Measurements from ENCODE around the gene WDR35. TPM values are rescaled to one million over a fixed set of nuclear protein-coding genes. Genes with fewer than 3 reads are reported as not detected.

The WDR35 gene
- total RNA-seq, 1 experiment from 2014 or later = 16.7 TPM

DNA sequence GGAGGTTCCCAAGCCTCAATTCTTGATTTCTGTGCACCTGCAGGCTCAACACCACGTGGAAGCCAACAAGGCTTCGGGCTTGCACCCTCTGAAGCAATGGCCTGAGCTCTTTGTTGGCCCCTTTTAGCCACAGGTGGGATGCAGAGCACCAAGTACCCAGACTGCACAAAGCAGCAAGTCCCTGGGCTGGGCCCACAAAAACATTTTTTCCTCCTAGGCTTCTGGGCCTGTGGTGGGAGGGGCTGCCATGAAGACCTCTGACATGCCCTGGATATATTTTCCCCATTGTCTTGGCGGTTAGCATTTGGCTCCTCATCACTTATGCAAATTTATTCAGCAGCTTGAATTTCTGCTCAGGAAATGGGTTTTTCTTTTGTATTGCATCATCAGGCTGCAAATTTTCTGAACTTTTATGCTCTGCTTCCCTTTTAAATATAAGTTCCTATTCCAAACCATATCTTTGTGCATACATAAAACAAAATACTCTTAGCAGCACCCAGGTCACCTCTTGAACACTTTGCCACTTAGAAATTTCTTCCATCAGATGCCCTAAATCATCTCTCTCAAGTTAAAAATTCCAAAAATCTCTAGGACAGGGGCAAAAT, 31.6 kb upstream of the WDR35 start:
- Mint-ChIP-seq H3K36me3 (ENCODE audit: insufficient read depth in 1 of 3, low read depth in 3 of 3) (peaks cover 19 to 29% (median 22%) of the 10 kb centered on the region in 3 experiments), H3K27ac (no peak overlapping the region), H3K27me3 (ENCODE audit: low read depth) (no peaks in the 10 kb centered on the region; the same call in none of the 2 replicates), H3K9me3 (peaks cover 25 to 32% of the 10 kb centered on the region in 2 experiments), H3K4me1 (no peaks in the 10 kb centered on the region), H3K4me3 (no peak overlapping the region)
- Histone ChIP-seq H3K18ac (ENCODE audit: insufficient read length, low read depth, low read length) (no peak overlapping the region), H2BK20ac (ENCODE audit: low read depth, low read length, poor library complexity, severe bottlenecking) (no peak overlapping the region), H3K79me1 (ENCODE audit: insufficient read depth, low read depth, low read length, poor library complexity, severe bottlenecking) (no peaks in the 10 kb centered on the region), H2BK12ac (ENCODE audit: insufficient read length, low read depth, low read length) (no peak overlapping the region), H3K23ac (ENCODE audit: insufficient read length, low read depth, low read length) (no peak overlapping the region), H3K14ac (ENCODE audit: insufficient read depth, low read length) (no peak overlapping the region), H3K9me3 (ENCODE audit: control insufficient read depth, low read depth, low read length) (peaks cover 9% of the 10 kb centered on the region), H2AFZ (ENCODE audit: low read length) (no peak overlapping the region), H3K27me3 (ENCODE audit: insufficient read depth, low read length) (no peaks in the 10 kb centered on the region), H3K56ac (ENCODE audit: insufficient read length, low read depth, low read length) (no peak overlapping the region), H3K27ac (ENCODE audit: insufficient read length, low read depth, low read length) (no peak overlapping the region), H4K5ac (ENCODE audit: insufficient read length, low read depth, low read length) (no peak overlapping the region), H2BK5ac (ENCODE audit: insufficient read length, low read length) (no peak overlapping the region), H3T11ph (ENCODE audit: low read length) (no peak overlapping the region), H3K23me2 (ENCODE audit: insufficient read length, low read depth, low read length, poor library complexity, severe bottlenecking) (no peaks in the 10 kb centered on the region), H3K4me1 (ENCODE audit: insufficient read depth, low read length) (no peaks in the 10 kb centered on the region), H4K20me1 (ENCODE audit: control insufficient read depth, insufficient read depth, insufficient read length) (no peaks in the 10 kb centered on the region), H3K4me2 (ENCODE audit: insufficient read depth, insufficient read length, low read length) (no peak overlapping the region), H4K91ac (ENCODE audit: insufficient read length, low read depth, low read length) (no peak overlapping the region), H4K8ac (replicated peaks; ENCODE audit: insufficient read length, low read depth, low read length) (no peak overlapping the region), H3K79me2 (ENCODE audit: insufficient read depth, low read length) (no peaks in the 10 kb centered on the region), H3K4ac (ENCODE audit: low read depth, low read length) (no peak overlapping the region), H3K9ac (ENCODE audit: extremely low read depth, insufficient read length, low read length) (no peak overlapping the region), H2BK120ac (ENCODE audit: low read depth, low read length, poor library complexity, severe bottlenecking) (no peak overlapping the region), H2BK15ac (ENCODE audit: low read depth, low read length) (no peak overlapping the region), H2AK5ac (ENCODE audit: insufficient read length, low read length) (no peak overlapping the region)
- no peak for DNase-seq
- no peak for TF ChIP-seq CTCF (conservative IDR thresholded peaks at IDR 0.05)
- WGBS (ENCODE audit: extremely low coverage, insufficient read length, low lambda C conversion rate) = no CpG with 5 or more reads among the region's 3 CpGs

Data from H9 (cell line).